GM12878 (cell line): Measurements from ENCODE around the gene DNASE1L1. TPM values are rescaled to one million over a fixed set of nuclear protein-coding genes. Genes with fewer than 3 reads are reported as not detected.
A peak's percentile ranks its signal among the peaks of the same experiment; 100 is the strongest.

Source experiments
- ATAC-seq: fragments of 200-7000 bp; cut with Tn5 transposase; 3 replicates; pipeline ENCODE4 v1.9.1; 2020; ENCODE audit warnings: mild to moderate bottlenecking, moderate library complexity
- BruUV-seq: library from RNA; stranded (reverse); fragments of 400-500 nt; replicated peaks from 2 replicates; lab custom pipeline; 2021; lab: Mats Ljungman, UMichigan
- CTCF ChIA-PET: fragments of 300-600 bp; sonication (Branson Sonifier 250); formaldehyde crosslinking; extraction: SDS; loops from one replicate; lab custom pipeline; 2021; ENCODE audit warnings: inconsistent platforms; lab: Yijun Ruan, JAX
- POLR2A ChIA-PET: fragments of 350-600 bp; formaldehyde crosslinking; extraction: SDS; loops from one replicate; lab custom pipeline; 2021; ENCODE audit warnings: inconsistent platforms; lab: Charles Lee
- RAD21 ChIA-PET: fragments of 300-600 bp; sonication (Branson Sonifier 250); formaldehyde crosslinking; loops from one replicate; lab custom pipeline; 2023; ENCODE audit warnings: antibody characterized with exemption; ENCODE audit not compliant: unreplicated experiment; lab: Charles Lee
- SMC1A ChIA-PET: fragments of 300-600 bp; sonication (Branson Sonifier 250); formaldehyde crosslinking; loops from one replicate; lab custom pipeline; 2023; ENCODE audit not compliant: unreplicated experiment, uncharacterized antibody; lab: Charles Lee
- DNase-seq: peaks from one replicate; pipeline ENCODE4 v3.0.0-alpha.2; 2011; ENCODE audit warnings: low read depth, low spot score
- FAIRE-seq: peaks from 3 replicates; lab custom pipeline; 2011; peaks lifted over from hg19 to GRCh38; lab: Jason Lieb, UNC
- H2AFZ ChIP-seq: 2 replicates; pipeline ENCODE4 v1.6.0; 2011; ENCODE audit warnings: low read depth, low read length, control low read depth; ENCODE audit not compliant: control insufficient read depth
- H3K27ac ChIP-seq: 2 replicates; pipeline ENCODE4 v1.5.1; 2011; ENCODE audit warnings: control low read depth; ENCODE audit not compliant: control insufficient read depth, insufficient read depth
- H3K27me3 ChIP-seq, 2 experiments: replicated peaks in 1 of 2; 2 replicates each; pipeline versions ENCODE4 v1.6.0 to v1.6.1; 2011; ENCODE audit warnings: low read length in 1 of 2; ENCODE audit not compliant: control insufficient read depth in 2 of 2, insufficient read depth in 2 of 2
- H3K36me3 ChIP-seq, 2 experiments: 2 replicates each; pipeline ENCODE4 v1.5.1; 2011; ENCODE audit warnings: low read length in 1 of 2; ENCODE audit not compliant: control insufficient read depth in 2 of 2, insufficient read depth in 2 of 2
- H3K4me1 ChIP-seq: 2 replicates; pipeline ENCODE4 v1.6.1; 2011; ENCODE audit warnings: mild to moderate bottlenecking, low read length, moderate library complexity, mixed read lengths; ENCODE audit not compliant: control insufficient read depth, insufficient read depth
- H3K4me2 ChIP-seq: 2 replicates; pipeline ENCODE4 v1.6.0; 2011; ENCODE audit warnings: control low read depth; ENCODE audit not compliant: control insufficient read depth, insufficient read depth
- H3K4me3 ChIP-seq: fragments of 200-600 bp; sonication (generic); 2 replicates; pipeline ENCODE4 v1.5.1; 2016
- H3K79me2 ChIP-seq: 2 replicates; pipeline ENCODE4 v1.6.0; 2011; ENCODE audit warnings: low read length; ENCODE audit not compliant: control insufficient read depth, insufficient read depth
- H3K9ac ChIP-seq: 2 replicates; pipeline ENCODE4 v1.8.0; 2011; ENCODE audit warnings: low read length, control low read depth, mixed read lengths; ENCODE audit not compliant: control insufficient read depth, insufficient read depth
- H3K9me3 ChIP-seq: replicated peaks from 3 replicates; pipeline ENCODE4 v1.5.1; 2011; ENCODE audit warnings: mild to moderate bottlenecking, low read length; ENCODE audit not compliant: control insufficient read depth, insufficient read depth
- H4K20me1 ChIP-seq: 2 replicates; pipeline ENCODE4 v1.6.0; 2011; ENCODE audit not compliant: control insufficient read depth, insufficient read depth
- ATF3 ChIP-seq: IDR thresholded peaks from 2 replicates; pipeline ENCODE4 v1.6.1; 2011; ENCODE audit warnings: low read depth, mild to moderate bottlenecking, low read length, moderate library complexity, borderline replicate concordance; ENCODE audit errors: extremely low read depth
- BCL11A ChIP-seq: IDR thresholded peaks from 2 replicates; pipeline ENCODE4 v1.6.1; 2011; ENCODE audit warnings: low read depth, low read length
- E2F4 ChIP-seq: IDR thresholded peaks from 2 replicates; pipeline ENCODE4 v1.6.1; 2012; ENCODE audit warnings: low read depth, low read length, improper control_type of control experiment
- EGR1 ChIP-seq, 2 experiments: IDR thresholded peaks; 1 replicate in 1 of 2; 2 replicates in 1 of 2; pipeline ENCODE4 v1.6.1; 2011 to 2012; ENCODE audit warnings: low read depth in 2 of 2, low read length in 2 of 2, borderline replicate concordance in 1 of 2, mild to moderate bottlenecking in 1 of 2, moderate library complexity in 1 of 2
- GABPA ChIP-seq: IDR thresholded peaks from 2 replicates; pipeline ENCODE4 v1.6.1; 2014; ENCODE audit warnings: antibody characterized with exemption, low read depth, mild to moderate bottlenecking, inconsistent platforms
- KDM1A ChIP-seq: fragments of 200-600 bp; sonication (generic); IDR thresholded peaks from 2 replicates; pipeline ENCODE4 v1.6.1; 2016; ENCODE audit warnings: borderline replicate concordance
- MEF2A ChIP-seq: IDR thresholded peaks from 2 replicates; pipeline ENCODE4 v1.6.1; 2011; ENCODE audit warnings: low read depth, mild to moderate bottlenecking, low read length, moderate library complexity; ENCODE audit not compliant: insufficient read depth
- MYB ChIP-seq: fragments of 150-350 bp; IDR thresholded peaks from 2 replicates; pipeline ENCODE4 v1.6.1; 2014; ENCODE audit warnings: mild to moderate bottlenecking, low read depth, low read length, borderline replicate concordance
- NR2C1 ChIP-seq: fragments of 450-650 bp; IDR thresholded peaks from 2 replicates; pipeline ENCODE4 v1.6.1; 2017; ENCODE audit warnings: antibody characterized with exemption, mild to moderate bottlenecking, moderate library complexity
- NR2F1 ChIP-seq: fragments of 450-650 bp; conservative IDR thresholded peaks from 2 replicates; pipeline ENCODE4 v1.6.1; 2017; ENCODE audit warnings: mild to moderate bottlenecking
- PML ChIP-seq: IDR thresholded peaks from 2 replicates; pipeline ENCODE4 v1.6.1; 2012; ENCODE audit warnings: low read length, inconsistent platforms
- POLR2AphosphoS2 ChIP-seq: IDR thresholded peaks from 2 replicates; pipeline ENCODE4 v1.6.1; 2011; ENCODE audit warnings: low read depth, mild to moderate bottlenecking, low read length, improper control_type of control experiment, moderate library complexity
- SMAD5 ChIP-seq: IDR thresholded peaks from 2 replicates; pipeline ENCODE4 v1.6.1; 2016; ENCODE audit warnings: antibody characterized with exemption, low read depth
- STAT1 ChIP-seq: fragments of 450-650 bp; conservative IDR thresholded peaks from 2 replicates; pipeline ENCODE4 v1.6.1; 2014; ENCODE audit warnings: antibody characterized with exemption, mild to moderate bottlenecking
- ZBTB11 ChIP-seq: fragments of 450-650 bp; formaldehyde crosslinking; IDR thresholded peaks from 2 replicates; pipeline ENCODE4 v1.5.0; 2022; ENCODE audit warnings: mild to moderate bottlenecking, missing genetic modification characterization
- ZNF217 ChIP-seq: fragments of 450-650 bp; IDR thresholded peaks from 2 replicates; pipeline ENCODE4 v1.6.1; 2017; ENCODE audit warnings: antibody characterized with exemption, mild to moderate bottlenecking
- ZNF622 ChIP-seq: fragments of 450-650 bp; IDR thresholded peaks from 2 replicates; pipeline ENCODE4 v1.6.1; 2017; ENCODE audit warnings: mild to moderate bottlenecking, inconsistent platforms
- WGBS: methylation state at CpG from one replicate; pipeline ENCODE4 v1.1.6; 2016; ENCODE audit warnings: low lambda C conversion rate; ENCODE audit not compliant: insufficient replicate concordance, insufficient coverage; ENCODE audit errors: missing lambda C conversion rate; 5-methylcytosine and 5-hydroxymethylcytosine counted together
- in situ Hi-C: fragments of 300-500 bp; cut with MboI; formaldehyde crosslinking; loops from 9 replicates; pipeline ENCODE4 v1.14.3; 2018; ENCODE audit warnings: mixed read lengths
- intact Hi-C: fragments of 100-400 bp; cut with micrococcal nuclease; formaldehyde crosslinking; loops from one replicate; pipeline ENCODE4 v1.14.2; 2022; ENCODE audit not compliant: unreplicated experiment
- polyA plus RNA-seq, 11 experiments: library from polyadenylated mRNA; depleted of rRNA in 4 of 11; unstranded in 6 of 11; stranded (reverse) in 5 of 11; fragments of >200 nt; fragmentation: Nextera tagmentation in 4 of 11; fragmentation: Illumina TruSeq in 1 of 11; extraction: Ambion mirVana in 4 of 11; extraction: Trizol in 1 of 11; gene quantifications; 1 replicate in 1 of 11; 2 replicates in 10 of 11; pipeline versions ENCODE4 v1.2.1 to v1.2.3, GENCODE V29; 2011 to 2016; ENCODE audit warnings: inconsistent platforms in 2 of 11, missing spikeins in 2 of 11, low read depth in 1 of 11
- total RNA-seq, 4 experiments: library from RNA; depleted of rRNA in 3 of 4; stranded (reverse); fragments of >200 nt in 3 of 4; fragmentation: Illumina TruSeq in 1 of 4; extraction: Trizol in 1 of 4; gene quantifications; 2 replicates each; pipeline versions ENCODE4 v1.2.1 to v1.2.3, GENCODE V29; 2013 to 2021

DNASE1L1 gene
- total and polyA plus RNA-seq, 10 of the 15 experiments (the other 5 are each of a cell fraction or from before 2014, with no cell fraction given): 0.60 to 22.7 (median 6.8) TPM

- TF ChIP-seq ZBTB11: no peak
- TF ChIP-seq SMAD5: no peak
- TF ChIP-seq MYB: no peak
- TF ChIP-seq POLR2AphosphoS2: no peak
- no peak for TF ChIP-seq ZNF217
These were observed at the start of gene DNASE1L1 (continued) for GRCh38 chrX:154409222-154409871.

- no peak for FAIRE-seq
- Histone ChIP-seq H3K9ac (peak within 1 kb of the TSS; percentile 56), H3K79me2 (peaks cover 9% of the 10 kb centered on the region), H3K4me1 (no peaks in the 10 kb centered on the region), H3K4me2 (peak within 1 kb of the TSS; percentile 54; the same call in 1 of the 2 replicates), H2AFZ (peak within 1 kb of the TSS; percentile 33), H4K20me1 (no peaks in the 10 kb centered on the region), H3K36me3 (no peaks in the 10 kb centered on the region), H3K27me3 (no peaks in the 10 kb centered on the region), H3K9me3 (no peaks in the 10 kb centered on the region; the same call in 2 of the 3 replicates), H3K4me3 (peak within 1 kb of the TSS; percentile 77), H3K27ac (peak within 1 kb of the TSS; percentile 61)
- WGBS: 36% methylated on average over 43 of the region's 88 CpGs
- intact Hi-C loops (no loop called here), in situ Hi-C loops (no loop called here)
- ChIA-PET POLR2A (interaction anchor here (0.5 to 1.0 kb wide), 6 partner anchors 12 to 704 kb away, joined by 3 to 4 read pairs (median 4); partner anchors contain the start of gene UBL4A), CTCF (interaction anchor here (0.6 to 1.4 kb wide), 3 partner anchors 69 to 85 kb away, joined by 3 to 4 read pairs (median 3); no protein-coding TSS in a partner anchor), SMC1A (interaction anchor here (1.1 kb wide), 1 partner anchor 68 kb away, joined by 3 read pairs; no protein-coding TSS in a partner anchor), RAD21 (no interaction called here)
- no peak for DNase-seq
- no TSS peak for BruUV-seq
- peak; percentile 76 for ATAC-seq
- TF ChIP-seq NR2C1 (0 out of 2 replicates have a peak, but pooled peaks have one; percentile 19), MEF2A (no peak), ZNF622 (no peak), ATF3 (no peak), E2F4 (no peak), EGR1 (IDR thresholded peaks at IDR 0.05; ENCODE audit: borderline replicate concordance in 1 of 2, low read depth in 2 of 2, low read length in 2 of 2) (peak in 1 of 2 experiments; percentile 89; a peak in 2 of 3 replicates), KDM1A (no peak), PML (no peak), STAT1 (no peak), GABPA (no peak), BCL11A (no peak), NR2F1 (peak; percentile 71)
These were observed 49.3 kb upstream of the DNASE1L1 start, which contains the start of gene PLXNA3 for GRCh38 chrX:154458116-154458953. Gene PLXNA3 (plus strand): TSS chrX:154458281. CDS start chrX:154460184, 1,903 bp downstream.
